Umbilical cord (tissue), 2 donors: Measurements from ENCODE around the gene SARM1. TPM values are rescaled to one million over a fixed set of nuclear protein-coding genes. Genes with fewer than 3 reads are reported as not detected.

Experiments used
- DNase-seq: peaks from one replicate; pipeline ENCODE4 v3.0.0-alpha.2; 2015; ENCODE audit warnings: low spot score
- total RNA-seq: library from RNA; depleted of rRNA; stranded (reverse); fragments of >200 nt; gene quantifications from one replicate; pipeline ENCODE4 v1.2.3, GENCODE V29; 2014; ENCODE audit warnings: low replicate concordance; ENCODE audit not compliant: insufficient read depth

The SARM1 gene
- total RNA-seq, 1 donor from 2014 or later = 9.4 TPM

DNA sequence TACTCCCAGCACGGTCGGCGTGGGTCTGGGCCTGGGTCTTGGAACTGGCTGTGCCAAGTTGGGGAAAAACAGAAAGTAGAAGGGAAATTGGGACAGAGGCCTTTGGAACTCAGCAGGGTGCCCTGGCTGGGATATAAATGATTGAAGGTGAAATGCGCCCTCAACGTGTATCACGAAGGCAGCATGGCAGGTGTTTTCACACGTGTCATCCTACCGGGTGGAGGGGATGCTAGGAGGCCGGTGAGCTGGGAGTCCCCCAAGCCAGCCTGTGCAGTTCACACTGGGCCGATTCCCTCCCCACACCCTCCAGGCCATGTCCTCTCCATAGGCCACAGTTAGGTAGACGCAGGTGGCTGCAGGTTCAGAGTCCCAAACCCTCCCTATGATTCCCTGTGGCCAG is 30.0 kb upstream of the SARM1 start:
- DNase-seq = no peak

DNA sequence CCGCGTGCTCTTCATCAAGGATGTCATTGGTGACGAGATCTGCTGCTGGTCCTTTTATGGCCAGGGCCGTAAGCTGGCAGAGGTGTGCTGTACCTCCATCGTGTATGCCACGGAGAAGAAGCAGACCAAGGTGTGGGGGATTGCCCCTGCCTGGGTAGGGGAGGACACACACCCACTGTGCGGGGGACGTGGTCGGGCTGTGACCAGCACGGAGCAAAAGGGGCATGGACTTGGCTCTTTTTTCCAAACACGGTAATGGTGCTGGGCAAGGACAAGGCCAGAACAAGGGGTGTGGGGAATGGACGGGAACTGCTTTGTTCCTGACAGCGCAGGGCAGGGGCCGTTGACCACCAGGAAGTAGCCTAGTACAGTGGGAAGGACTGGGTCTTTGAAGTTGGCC is 29.2 kb upstream of the SARM1 start:
- no peak for DNase-seq

DNA sequence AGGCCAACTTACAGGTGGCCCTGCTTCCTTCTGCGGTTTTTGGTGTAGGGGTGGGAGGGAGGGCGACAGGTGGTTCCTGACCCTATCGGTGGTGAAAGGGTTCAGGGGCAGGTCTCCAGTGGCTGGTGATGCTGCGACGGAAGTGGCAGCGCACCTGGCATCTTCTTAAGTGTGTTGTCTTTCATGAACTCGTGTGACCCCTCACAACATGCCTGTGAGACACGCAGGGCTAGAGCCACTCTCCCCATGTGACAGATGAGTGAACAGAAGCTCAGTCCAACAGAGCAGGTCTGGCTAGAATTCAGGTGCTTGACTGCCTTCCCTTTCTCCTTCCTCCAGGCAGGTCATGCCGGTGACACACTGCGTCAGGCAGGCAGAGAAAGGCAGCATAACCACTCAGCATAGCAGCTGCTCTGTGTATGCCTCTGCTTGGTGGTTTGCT is 28.0 kb upstream of the SARM1 start:
- no peak for DNase-seq

GRCh38 chr17:28344011-28344410 is 27.5 kb upstream of the SARM1 start:
- DNase-seq = no peak

GRCh38 chr17:28344435-28344901 is 27.0 kb upstream of the SARM1 start:
- no peak for DNase-seq

GRCh38 chr17:28345419-28346198 is 25.9 kb upstream of the SARM1 start:
- no peak for DNase-seq

DNA sequence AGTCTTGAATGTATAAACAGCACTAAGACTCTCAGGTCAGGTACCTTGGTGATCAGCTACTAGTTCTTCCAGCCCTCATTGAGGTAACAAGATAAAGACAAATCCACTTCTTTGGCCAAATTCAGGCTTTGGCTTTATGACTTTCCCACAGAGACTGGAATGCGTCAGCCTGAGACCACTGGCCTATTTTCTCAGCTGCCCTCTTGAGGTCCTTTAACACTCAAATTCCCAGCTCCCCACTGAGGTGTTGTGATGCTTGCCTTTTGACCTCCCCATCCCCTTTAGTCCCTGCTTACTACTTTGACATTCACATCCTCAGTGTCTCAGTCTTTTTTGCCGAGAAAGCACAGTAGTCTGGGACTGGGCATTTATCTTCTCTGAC is 25.3 kb upstream of the SARM1 start:
- no peak for DNase-seq

- no peak for DNase-seq
Measured at GRCh38 chr17:28346746-28347246, 24.7 kb upstream of the SARM1 start.

DNA sequence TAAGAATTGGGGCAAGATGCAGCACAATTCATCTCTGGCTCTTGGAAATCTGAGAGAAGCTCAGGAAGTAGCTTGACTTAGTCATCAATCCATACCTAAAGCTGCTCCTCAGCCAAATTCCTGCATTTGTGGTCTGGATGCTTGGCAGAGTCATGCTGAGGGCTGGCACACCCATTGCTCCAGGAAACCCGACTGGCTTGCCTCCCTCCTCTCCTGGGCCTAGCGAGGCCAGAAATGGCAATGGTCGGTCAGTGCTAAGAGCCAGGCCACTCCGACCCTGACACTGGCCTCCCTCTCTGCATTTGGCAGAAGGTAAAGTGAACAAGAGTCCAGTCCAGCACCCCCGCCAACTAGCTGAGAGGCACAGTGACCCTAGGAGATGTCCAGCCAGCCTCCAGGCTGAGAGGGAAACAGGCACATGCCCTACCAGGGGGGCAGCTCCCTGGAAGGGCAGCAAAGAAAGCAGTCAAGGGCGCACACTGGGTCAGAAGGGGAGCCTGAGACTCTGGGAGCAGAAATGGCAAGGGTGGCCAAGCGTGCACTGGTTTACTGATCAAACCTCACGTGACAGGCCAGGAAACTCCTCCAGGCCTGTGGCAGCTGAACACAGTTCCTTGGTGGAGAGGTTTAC is 24.1 kb upstream of the SARM1 start:
- DNase-seq = no peak

GRCh38 chr17:28348979-28349378 is 22.5 kb upstream of the SARM1 start:
- DNase-seq = no peak

DNA sequence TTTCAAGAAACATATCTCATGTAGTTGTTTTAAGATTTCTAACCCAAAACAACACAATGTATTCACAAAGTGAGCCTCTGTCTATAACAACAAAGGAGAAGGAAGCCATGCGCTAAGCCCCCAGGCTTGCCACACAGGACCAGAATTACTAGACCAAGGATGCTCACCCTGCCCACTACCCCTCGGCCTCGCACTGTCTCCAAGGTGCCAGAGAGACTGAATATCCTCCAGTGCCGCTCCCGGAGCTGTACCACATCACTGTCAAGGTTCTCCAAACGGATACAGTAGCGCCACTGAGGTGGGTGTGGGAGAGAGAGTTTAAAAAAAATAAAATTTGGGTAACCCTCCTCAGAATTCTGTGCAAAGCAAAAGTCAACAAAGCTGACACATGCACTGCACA is 21.2 kb upstream of the SARM1 start:
- DNase-seq = no peak

GRCh38 chr17:28357061-28357900 is 14.2 kb upstream of the SARM1 start, which contains the start of gene POLDIP2:
POLDIP2 (minus strand) TSS chr17:28357527; CDS start chr17:28357448, 79 bp downstream.
- peak; percentile 96 for DNase-seq

DNA sequence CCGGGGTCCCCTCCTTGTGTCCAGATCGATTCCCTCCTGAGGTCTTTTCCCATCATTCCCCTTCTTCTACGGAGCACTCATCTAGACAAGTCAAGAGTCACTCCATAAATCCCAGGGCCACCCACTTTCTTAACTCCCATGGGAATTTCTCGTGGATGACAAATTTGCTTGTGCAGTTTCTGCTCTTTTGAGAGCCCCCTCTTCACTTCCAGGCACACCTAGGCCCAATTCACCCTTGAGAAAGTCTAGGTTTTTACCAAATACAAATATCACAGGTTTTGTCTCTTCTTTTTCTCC is 13.6 kb upstream of the SARM1 start:
- DNase-seq = no peak

- DNase-seq = no peak
Measured at GRCh38 chr17:28363186-28363585, 8.3 kb upstream of the SARM1 start.

GRCh38 chr17:28363776-28364650 is 7.5 kb upstream of the SARM1 start:
- DNase-seq = no peak

DNA sequence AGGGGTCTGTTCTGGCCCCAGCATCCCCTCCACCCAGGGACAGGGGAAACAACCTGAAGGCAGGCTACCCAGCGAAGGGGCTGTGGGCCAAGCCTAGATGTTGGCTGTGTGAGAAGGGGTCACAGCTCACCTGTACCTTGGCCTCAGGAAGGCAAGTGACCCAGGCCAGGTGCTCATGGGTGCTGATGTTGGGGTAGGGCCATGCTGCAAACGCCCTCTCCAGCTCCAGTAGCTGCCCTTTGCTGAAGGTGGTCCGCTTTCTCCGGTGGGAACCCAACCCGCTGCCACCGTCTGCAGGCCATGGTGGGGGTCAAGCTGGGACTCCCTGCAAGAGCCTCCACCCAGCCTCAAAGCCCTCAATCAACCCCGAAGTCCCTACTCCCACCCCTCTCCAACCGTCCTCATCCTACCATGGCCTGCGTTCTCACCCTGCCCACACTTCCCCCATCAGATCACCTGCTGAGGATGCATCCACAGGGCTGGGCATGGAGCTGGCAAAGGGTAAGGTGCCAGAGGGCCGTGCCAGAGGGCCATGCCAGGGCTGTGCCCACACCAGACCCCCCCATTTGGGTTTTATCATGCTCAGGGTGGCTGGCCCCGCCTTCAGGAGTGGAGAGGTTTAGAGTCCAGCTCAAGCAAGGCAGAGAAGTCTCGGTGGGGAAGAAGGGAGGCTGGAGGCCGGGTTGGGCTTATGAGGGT is 6.7 kb upstream of the SARM1 start, which contains the start of gene SEBOX:
Gene SEBOX, minus strand, starts transcription at position 535 of the 699 bp plus-strand sequence. Its CDS starts 48 bp downstream, at position 487.
- no peak for DNase-seq

- no peak for DNase-seq
Measured at GRCh38 chr17:28365487-28365886, 6.0 kb upstream of the SARM1 start.

DNA sequence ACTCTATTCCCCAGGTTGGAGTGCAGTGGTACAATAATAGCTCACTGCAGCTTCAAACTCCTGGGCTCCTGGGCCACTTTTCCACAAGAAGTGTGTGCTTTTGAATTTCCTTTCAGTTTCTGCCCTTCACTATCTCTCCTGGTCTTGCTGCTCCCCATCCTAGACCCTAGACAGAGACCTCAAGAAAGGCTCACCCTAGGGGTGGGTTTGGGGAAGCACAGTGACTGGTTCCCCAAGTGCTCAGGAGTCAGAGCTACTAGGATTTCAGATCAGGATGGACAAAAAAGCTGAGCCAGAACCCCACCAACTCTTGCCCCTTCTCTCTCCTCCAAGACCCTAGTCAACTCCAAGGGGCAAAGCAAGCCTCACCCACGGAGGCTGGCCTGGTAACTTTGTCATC is 4.9 kb upstream of the SARM1 start:
- DNase-seq = no peak

- DNase-seq = no peak
Measured at GRCh38 chr17:28367641-28368305, 3.7 kb upstream of the SARM1 start.

DNA sequence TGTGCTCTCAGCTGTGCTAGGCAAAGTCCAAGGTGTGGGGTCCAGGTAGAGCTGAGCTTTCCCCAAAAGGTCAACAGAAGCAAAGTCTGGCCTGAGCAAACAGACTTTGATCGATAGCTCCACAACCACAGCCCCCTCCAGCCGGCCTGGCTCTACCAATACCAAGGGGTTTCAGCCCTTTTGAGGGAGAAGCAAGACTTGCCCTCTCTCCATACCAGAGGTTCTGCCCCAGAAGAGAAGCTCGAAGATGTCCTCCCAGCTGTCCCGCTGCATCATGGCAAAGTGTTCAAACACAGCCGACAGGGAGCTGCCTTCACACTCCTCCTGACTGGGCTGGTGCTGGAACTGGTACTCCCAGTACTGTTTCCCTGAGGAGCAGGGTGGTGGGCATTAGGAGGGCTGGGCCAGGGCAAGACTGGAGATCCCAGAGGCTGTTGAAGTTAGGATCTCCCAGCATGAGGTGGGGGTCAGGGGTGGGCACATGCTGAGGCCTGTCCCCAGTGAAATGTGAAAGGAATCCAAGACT is 3.1 kb upstream of the SARM1 start:
- no peak for DNase-seq
